Superior temporal gyrus (tissue), 1 donor: Measurements from ENCODE around the gene PILRA.
"Not testable (repeated sequence)": the region's sequence is repeated elsewhere in the genome, so short reads cannot be mapped to it uniquely, and the experiment has no call there.

Experiments
- DNase-seq: peaks from one replicate; pipeline ENCODE4 v3.0.0-alpha.2; 2016; ENCODE audit errors: extremely low spot score

PILRA gene

DNA sequence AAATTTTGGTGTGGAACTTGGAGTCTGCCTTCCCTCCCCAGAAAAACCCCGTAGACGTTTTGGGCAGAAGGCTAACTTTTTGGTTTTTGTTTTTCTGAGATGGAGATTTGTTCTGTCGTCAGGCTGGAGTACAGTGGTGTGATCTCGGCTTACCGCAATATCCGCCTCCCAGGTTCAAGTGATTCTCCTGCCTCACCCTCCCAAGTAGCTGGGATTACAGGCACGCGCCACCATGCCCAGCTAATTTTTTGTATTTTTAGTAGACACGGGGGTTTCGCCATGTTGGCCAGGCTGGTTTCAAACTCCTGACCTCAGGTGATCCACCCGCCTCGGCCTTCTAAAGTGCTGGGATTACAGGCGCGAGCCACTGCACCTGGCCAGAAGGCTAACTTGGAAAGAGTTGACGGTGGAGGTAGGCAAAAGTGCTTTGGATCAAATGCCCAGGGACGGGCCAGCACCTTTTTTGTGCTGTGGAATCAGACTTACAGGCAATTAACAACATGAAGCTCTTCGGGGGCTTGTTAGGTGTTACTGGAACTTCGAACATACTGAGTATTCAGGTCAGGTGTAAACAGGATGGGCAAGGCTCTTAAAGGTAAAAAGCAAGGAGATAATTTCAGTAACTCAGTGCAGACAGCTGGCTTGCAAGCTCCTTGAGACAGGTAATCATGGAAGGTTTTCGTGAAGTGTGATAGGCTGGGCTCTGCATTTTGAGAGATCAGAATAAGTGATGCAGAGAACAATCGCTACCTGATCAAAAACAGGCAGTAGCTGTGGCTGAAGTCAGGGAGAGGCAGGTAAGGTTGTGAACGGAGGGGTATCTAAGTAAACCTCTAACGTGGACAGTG lies 61.2 kb downstream of the PILRA start:
- no peak for DNase-seq

DNA sequence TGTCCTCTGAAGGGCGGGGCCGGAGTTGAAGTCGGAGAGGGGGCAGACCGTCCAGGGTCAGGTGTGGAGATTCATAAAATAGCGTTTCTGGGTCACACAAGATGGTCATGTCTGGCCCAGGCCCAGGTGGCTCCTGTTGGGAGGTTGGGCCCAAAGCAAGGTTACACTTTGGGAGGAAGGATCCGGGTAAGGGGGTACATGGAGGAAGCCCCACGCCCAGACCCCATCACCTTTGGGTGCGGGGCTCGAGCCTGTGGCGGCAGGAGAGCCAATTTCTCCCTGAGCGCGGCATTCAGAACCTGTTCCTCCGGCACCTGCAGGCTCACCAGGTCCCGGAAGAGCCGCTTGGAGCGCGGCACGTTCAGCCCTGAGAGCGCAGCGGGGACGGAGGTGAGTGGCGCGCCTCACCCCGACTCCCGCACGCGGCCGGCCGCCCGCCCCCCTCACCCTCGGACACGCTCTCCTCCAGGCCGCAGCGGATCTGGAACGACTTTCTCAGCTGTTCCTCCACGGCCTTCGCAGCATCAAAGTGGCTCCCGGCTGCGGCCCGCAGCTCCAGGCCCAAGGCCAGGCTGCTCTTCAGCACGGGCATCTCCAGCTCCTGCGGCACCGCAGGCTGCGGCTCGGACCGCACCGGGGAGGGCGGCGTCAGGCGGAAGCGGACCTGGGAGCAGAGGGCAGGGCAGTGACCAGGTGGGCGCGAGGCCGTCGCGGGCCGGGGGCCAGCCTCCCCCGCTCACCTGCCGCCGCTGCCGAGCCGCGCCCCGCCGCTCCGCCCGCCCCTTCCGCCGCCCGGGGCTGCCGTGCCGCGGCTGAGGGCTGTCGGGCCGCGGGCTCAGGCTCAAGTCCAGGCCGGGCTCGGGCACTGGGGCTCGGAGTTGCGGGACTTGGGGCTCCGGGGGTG lies 62.4 kb downstream of the PILRA start:
- no peak for DNase-seq

DNA sequence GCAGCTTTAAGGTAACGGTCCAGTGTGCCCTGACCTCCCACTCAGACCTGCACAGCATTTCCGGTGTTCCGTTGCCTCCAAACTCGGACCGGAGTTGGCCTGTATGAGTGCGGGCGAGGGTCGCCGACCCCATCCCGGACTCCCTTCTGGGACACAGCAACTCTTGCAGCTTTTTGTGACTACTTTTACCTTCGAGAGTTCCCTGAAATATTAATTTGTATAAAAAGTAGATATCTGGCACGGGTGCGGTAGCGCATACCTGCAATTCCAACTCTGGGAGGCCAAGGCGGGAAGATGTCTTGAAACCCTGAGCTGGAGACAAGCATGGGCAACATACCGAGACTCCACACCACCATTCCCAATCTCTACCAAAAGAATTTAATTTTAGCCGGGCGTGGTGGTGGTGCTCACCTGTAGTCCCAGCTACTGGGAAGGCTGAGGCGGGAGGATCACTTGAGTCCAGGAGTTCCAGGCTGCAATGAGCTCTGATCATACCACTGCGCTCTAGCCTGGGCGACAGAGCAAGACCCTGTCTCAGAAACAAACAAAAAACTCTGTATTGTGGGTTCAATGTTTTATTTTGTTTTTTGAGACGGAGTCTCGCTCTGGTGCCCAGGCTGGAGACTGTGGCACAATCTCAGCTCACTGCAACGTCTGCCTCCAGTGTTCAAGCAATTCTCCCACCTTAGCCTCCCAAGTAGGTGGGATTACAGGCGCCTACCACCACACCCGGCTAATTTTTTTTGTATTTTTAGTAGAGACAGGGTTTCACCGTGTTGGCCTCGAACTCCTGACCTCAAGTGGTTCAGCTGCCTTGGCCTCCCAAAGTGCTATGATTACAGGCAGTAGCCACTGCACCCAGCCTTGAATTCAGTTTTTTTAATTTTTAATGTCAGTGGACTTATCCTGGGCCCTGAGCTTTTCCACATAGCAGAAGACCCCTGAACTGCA lies 64.1 kb downstream of the PILRA start:
- DNase-seq, result no peak

GRCh38 chr7:100438172-100438571 lies 64.9 kb downstream of the PILRA start:
- DNase-seq, result no peak

DNA sequence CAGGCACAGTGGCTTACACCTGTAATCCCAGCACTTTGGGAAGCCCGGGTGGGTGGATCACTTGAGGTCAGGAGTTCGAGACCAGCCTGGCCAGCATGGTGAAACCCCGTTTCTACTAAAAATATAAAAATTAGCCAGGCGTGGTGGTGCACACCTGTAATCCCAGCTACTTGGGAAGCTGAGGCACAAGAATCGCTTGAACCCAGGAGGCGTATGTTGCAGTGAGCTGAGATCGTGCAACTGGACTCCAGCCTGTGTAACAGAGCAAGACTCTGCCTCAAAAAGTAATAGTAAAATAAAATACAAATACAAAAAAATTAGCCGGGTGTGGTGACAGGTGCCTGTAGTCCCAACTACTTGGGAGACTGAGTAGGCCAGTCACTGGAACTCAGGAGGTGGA lies 65.4 kb downstream of the PILRA start:
- not testable (repeated sequence) for DNase-seq

GRCh38 chr7:100439244-100439643 lies 66.0 kb downstream of the PILRA start:
- DNase-seq, result not testable (repeated sequence)

DNA sequence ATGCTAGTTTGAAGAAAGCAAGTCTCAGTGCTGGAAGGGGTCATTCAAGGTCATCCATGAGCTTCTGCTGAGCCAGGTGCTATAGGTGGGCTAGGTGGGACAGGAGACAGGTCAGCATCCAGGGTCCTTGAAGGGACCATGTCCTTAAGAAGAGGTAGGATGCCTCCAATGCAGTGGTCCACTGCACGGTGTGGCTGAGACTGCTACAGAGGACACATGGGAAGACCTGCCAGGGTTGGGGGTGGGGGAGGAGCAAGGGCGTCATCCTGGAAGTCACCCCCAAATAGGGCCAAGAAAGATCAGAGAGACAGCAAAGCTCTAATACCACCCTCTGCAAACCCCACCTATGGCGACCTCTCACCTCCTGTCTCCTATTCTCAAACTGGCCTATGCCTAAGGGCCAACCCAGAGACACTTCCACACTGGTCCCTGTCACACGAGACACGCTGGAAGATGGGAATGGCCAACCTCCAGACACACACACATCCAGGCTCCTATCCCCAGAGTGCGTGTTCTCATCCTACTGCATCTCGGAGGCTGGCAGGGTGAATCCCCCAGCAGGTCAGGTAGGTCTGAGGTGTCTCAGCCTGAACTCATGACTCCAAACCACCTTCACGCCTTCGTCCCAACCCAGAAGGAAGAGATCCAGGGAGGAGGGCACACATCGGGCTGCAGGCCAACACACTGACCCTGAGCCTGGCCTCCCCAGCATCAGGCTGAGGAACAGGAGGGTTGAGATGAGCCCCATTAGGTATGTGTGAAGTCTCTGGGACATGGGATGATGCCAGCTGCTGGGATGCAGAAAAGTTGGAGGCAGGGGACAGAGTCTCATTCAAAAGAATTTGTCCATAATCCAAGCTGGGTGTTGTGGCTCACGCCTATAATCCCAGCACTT lies 68.6 kb downstream of the PILRA start:
- no peak for DNase-seq

DNA sequence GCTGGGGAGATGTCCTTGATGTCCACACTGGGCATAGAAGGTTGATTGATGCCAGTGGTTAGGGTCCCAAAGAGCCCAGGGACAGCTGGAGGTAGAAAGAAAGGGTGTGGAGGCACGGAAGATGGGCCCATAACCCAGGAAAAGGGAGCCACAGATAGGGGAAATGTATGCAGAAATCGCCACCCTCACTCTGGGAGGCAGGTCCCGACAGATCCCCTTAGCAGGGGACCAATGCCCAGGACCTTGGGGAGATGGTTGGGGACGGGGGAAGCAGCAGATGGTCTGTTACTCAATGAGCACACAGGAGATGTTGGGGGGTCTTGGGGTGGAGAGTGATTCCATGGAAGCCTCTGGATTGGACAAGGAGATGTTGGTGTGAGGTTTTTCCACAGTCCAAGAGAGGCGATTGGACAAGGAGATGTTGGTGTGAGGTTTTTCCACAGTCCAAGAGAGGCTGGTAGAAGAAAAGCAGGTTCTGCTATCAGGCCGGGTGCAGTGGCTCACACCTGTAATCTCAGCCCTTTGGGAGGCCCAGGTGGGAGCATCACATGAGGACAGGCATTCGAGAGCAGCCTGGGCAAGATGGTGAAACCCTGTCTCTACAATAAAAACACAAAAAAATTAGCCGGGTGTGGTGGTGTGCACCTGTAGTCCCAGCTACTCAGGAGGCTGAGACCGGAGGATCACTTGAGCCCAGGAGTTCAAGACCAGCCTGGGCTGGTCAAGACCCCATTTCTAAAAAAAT lies 70.0 kb downstream of the PILRA start:
- no peak for DNase-seq

DNA sequence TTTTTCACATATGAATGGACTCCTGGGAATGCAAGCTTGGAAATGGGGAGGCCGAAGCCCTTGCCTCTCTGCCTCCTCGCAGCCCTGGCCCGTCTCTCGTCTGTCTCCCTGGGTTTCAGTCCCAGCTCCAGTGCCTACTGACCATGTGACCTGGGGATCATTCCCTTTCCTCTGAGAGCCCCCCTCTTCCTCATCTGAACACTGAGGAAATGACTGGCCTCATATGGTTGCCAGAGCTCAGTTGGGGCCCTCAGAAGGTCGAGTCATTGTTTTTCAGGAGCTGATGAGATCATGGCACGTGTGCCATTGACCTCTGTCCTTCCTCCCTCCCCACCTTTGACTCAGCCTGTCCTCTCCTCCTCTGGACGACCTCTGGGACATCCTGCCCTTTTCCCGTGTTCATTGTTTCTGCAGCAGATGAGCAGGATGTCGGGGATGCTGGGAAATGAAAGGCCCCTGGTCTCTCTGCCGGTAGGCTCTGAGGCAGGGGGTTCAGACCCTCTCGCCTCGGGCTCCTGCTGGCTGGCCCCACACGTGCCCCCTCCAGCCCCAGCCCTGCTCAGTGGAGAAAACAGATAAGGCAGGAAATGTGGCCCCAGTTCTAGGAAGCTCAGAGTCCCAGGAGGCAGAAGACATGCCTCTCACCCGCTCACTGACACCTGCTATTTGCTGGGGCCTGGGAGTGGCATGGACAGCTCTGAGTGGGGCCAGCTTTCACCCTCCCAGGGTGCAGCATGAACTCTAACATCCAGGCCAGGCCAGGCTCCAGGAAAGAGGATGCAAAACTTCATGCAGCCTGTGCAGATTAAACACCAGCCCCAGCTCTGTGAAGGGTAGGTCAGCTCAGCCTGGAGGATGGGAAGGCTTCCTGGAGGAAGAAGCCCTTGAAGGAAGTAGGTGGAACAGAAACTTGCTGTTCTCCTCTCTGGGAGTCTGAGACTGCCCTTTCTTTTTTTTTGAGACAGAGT lies 71.3 kb downstream of the PILRA start:
- no peak for DNase-seq

GRCh38 chr7:100446040-100446439 lies 72.8 kb downstream of the PILRA start:
- DNase-seq, result no peak

DNA sequence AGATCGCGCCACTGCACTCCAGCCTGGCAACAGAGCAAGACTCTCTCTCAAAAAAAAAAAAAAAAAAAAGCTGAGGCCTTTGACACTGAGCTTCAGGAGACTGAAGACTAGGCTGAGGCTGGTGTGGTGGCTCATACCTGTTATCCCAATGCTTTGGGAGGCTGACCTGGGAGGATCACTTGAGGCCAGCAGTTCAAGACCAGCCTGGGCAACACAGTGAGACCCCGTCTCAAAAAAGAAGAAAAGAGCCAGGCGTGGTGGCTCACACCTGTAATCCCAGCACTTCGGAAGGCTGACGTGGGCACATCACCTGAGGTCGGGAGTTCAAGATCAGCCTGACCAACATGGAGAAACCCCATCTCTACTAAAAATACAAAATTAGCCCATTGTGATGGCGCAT lies 74.1 kb downstream of the PILRA start:
- DNase-seq, result not testable (repeated sequence)

DNA sequence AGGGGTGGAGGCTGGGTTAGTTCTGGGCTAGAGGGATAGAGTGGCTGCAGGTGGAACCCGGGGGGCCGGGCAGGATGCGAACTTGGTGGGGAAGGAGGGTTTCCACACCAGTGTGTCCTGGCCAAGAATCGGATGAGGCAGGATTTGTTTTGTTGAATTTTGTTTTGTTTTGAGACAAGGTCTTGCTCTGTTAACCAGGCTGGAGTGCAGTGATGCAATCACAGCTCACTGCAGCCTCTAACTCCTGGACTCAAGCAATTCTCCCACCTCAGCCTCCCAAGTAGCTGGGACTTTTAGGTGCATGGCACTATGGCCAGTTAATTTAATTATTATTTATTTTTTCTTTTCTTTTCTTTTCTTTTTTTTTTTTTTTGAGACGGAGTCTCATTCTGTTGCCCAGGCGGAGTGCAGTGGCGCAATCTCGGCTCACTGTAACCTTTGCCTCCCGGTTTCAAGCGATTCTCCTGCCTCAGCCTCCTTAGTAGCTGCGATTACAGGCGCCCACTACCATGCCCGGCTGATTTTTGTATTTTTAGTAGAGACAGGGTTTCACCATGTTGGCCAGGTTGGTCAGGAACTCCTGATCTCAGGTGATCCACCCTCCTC lies 76.0 kb downstream of the PILRA start:
- DNase-seq, result no peak
